ENCODE results near the gene CKLF. TPM values are rescaled to one million over a fixed set of nuclear protein-coding genes. Genes with fewer than 3 reads are reported as not detected.
"Not testable (repeated sequence)": the region's sequence is repeated elsewhere in the genome, so short reads cannot be mapped to it uniquely, and the experiment has no call there.

Gene CKLF
- total RNA-seq, 6 experiments from 2014 or later, result 44.7 to 61.4 (median 56.8) TPM

GRCh38 chr16:66563574-66564334 lies 11.4 kb downstream of the CKLF start:
- Mint-ChIP-seq H3K4me3 (no peak overlapping the region), H3K4me1 (ENCODE audit: low read depth) (peaks cover 28% of the 10 kb centered on the region), H3K27ac (no peak overlapping the region), H3K36me3 (ENCODE audit: low read depth) (peaks cover 20% of the 10 kb centered on the region), H3K9me3 (no peaks in the 10 kb centered on the region), H3K27me3 (ENCODE audit: insufficient read depth) (no peaks in the 10 kb centered on the region; the same call in 1 of the 2 replicates)
- DNase-seq, result no peak
- no peak for TF ChIP-seq CTCF (IDR thresholded peaks at IDR 0.05)

GRCh38 chr16:66566051-66566901 lies 13.9 kb downstream of the CKLF start, which contains the start of gene CMTM1:
Gene CMTM1 (plus strand): TSS chr16:66566439. CDS start chr16:66566514, 75 bp downstream.
- Mint-ChIP-seq H3K9me3 (no peaks in the 10 kb centered on the region), H3K36me3 (ENCODE audit: low read depth) (peaks cover 13% of the 10 kb centered on the region), H3K4me3 (no peak within 1 kb of the TSS), H3K27ac (no peak within 1 kb of the TSS; the same call in 1 of the 2 replicates), H3K4me1 (ENCODE audit: low read depth) (peaks cover 42% of the 10 kb centered on the region), H3K27me3 (ENCODE audit: insufficient read depth) (no peaks in the 10 kb centered on the region; the same call in 1 of the 2 replicates)
- TF ChIP-seq CTCF (IDR thresholded peaks at IDR 0.05), result no peak
- no peak for DNase-seq

GRCh38 chr16:66567270-66567669 lies 14.9 kb downstream of the CKLF start:
- not testable (repeated sequence) for H3K4me3 Mint-ChIP-seq; DNase-seq; H3K27me3 Mint-ChIP-seq (ENCODE audit: insufficient read depth); H3K27ac Mint-ChIP-seq; H3K9me3 Mint-ChIP-seq
- Mint-ChIP-seq H3K36me3 (ENCODE audit: low read depth) (peaks cover 13% of the 10 kb centered on the region), H3K4me1 (ENCODE audit: low read depth) (peaks cover 42% of the 10 kb centered on the region)

GRCh38 chr16:66568355-66568754 lies 16.0 kb downstream of the CKLF start:
- no peak overlapping the region for H3K4me3 Mint-ChIP-seq
- H3K27ac Mint-ChIP-seq, result peak overlapping the region; percentile 52; the same call in 1 of the 2 replicates
- no peak for DNase-seq
- H3K36me3 Mint-ChIP-seq (ENCODE audit: low read depth), result peaks cover 13% of the 10 kb centered on the region
- no peaks in the 10 kb centered on the region for H3K9me3 Mint-ChIP-seq
- no peak for TF ChIP-seq CTCF (IDR thresholded peaks at IDR 0.05)
- peaks cover 42% of the 10 kb centered on the region for H3K4me1 Mint-ChIP-seq (ENCODE audit: low read depth)
- no peaks in the 10 kb centered on the region; the same call in 1 of the 2 replicates for H3K27me3 Mint-ChIP-seq (ENCODE audit: insufficient read depth)

- Mint-ChIP-seq H3K27me3 (ENCODE audit: insufficient read depth) (no peaks in the 10 kb centered on the region; the same call in 1 of the 2 replicates), H3K4me3 (peak overlapping the region; percentile 36), H3K4me1 (ENCODE audit: low read depth) (peaks cover 42% of the 10 kb centered on the region), H3K27ac (peak overlapping the region; percentile 44; the same call in 1 of the 2 replicates), H3K36me3 (ENCODE audit: low read depth) (peaks cover 13% of the 10 kb centered on the region), H3K9me3 (no peaks in the 10 kb centered on the region)
- peak; percentile 50 for DNase-seq
- no peak for TF ChIP-seq CTCF (IDR thresholded peaks at IDR 0.05)
These were observed 16.8 kb downstream of the CKLF start for GRCh38 chr16:66569131-66569530.
